Activated CD8-positive, alpha-beta memory T cell treated with anti-CD3 and anti-CD28 coated beads, Interleukin-2, amount 50 U/mL, for 48 hours (primary cell): ENCODE measurements around the gene HOXA6.

Source experiments
- DNase-seq: peaks from one replicate; pipeline ENCODE4 v3.0.0-alpha.2; 2020

Gene HOXA6

GRCh38 chr7:27172823-27173510 is 25.4 kb upstream of the HOXA6 start:
- DNase-seq: peak; percentile 64

- DNase-seq: peak; percentile 57
Observed at GRCh38 chr7:27172315-27172774, 24.8 kb upstream of the HOXA6 start.

GRCh38 chr7:27171637-27172314 is 24.2 kb upstream of the HOXA6 start:
- DNase-seq: peak; percentile 55

- DNase-seq: peak; percentile 54
Observed at GRCh38 chr7:27171325-27171636, 23.7 kb upstream of the HOXA6 start.

GRCh38 chr7:27170426-27171324 is 23.1 kb upstream of the HOXA6 start:
- DNase-seq: no peak

GRCh38 chr7:27169658-27170425 is 22.3 kb upstream of the HOXA6 start:
- no peak for DNase-seq

- DNase-seq: no peak
Observed at GRCh38 chr7:27168265-27168947, 20.8 kb upstream of the HOXA6 start.

GRCh38 chr7:27167916-27168264 is 20.3 kb upstream of the HOXA6 start:
- no peak for DNase-seq

GRCh38 chr7:27166531-27167505 is 19.2 kb upstream of the HOXA6 start:
- DNase-seq: peak; percentile 64

GRCh38 chr7:27165996-27166530 is 18.5 kb upstream of the HOXA6 start:
- DNase-seq: peak; percentile 61

- DNase-seq: no peak
Observed at GRCh38 chr7:27165089-27165995, 17.8 kb upstream of the HOXA6 start, which contains the start of gene HOXA9. TSS of gene HOXA9 (minus strand) at chr7:27165537. CDS start at chr7:27165457, 80 bp downstream.

GRCh38 chr7:27164367-27165088 is 17.0 kb upstream of the HOXA6 start:
- peak; percentile 65 for DNase-seq

GRCh38 chr7:27164045-27164366 is 16.4 kb upstream of the HOXA6 start:
- no peak for DNase-seq

- no peak for DNase-seq
Observed at GRCh38 chr7:27163288-27164044, 15.9 kb upstream of the HOXA6 start.

GRCh38 chr7:27162561-27163287 is 15.2 kb upstream of the HOXA6 start:
- DNase-seq: no peak

- peak; percentile 55 for DNase-seq
Observed at GRCh38 chr7:27161721-27162560, 14.4 kb upstream of the HOXA6 start.
